Trophoblast cell (in vitro differentiated cells and primary cell): Measurements from ENCODE around the gene HES4.
"Not testable (repeated sequence)": the region's sequence is repeated elsewhere in the genome, so short reads cannot be mapped to it uniquely, and the experiment has no call there.

Experiments used
- DNase-seq, 2 donors: peaks; one replicate each; pipeline ENCODE4 v3.0.0-alpha.2; 2016
- H2AFZ ChIP-seq: 2 replicates; pipeline ENCODE4 v1.6.1; 2013; ENCODE audit warnings: low read length, moderate library complexity, mild to moderate bottlenecking; ENCODE audit not compliant: insufficient read depth, poor library complexity
- H2AK5ac ChIP-seq: 2 replicates; pipeline ENCODE4 v1.6.1; 2013; ENCODE audit warnings: mild to moderate bottlenecking, low read length
- H2BK120ac ChIP-seq: 2 replicates; pipeline ENCODE4 v1.6.1; 2013; ENCODE audit warnings: low read length, mild to moderate bottlenecking, moderate library complexity; ENCODE audit not compliant: insufficient read depth, poor library complexity
- H2BK12ac ChIP-seq: 2 replicates; pipeline ENCODE4 v1.6.1; 2013; ENCODE audit warnings: mild to moderate bottlenecking, low read length, moderate library complexity
- H2BK5ac ChIP-seq: 2 replicates; pipeline ENCODE4 v1.6.1; 2013; ENCODE audit warnings: low read length, low read depth, moderate library complexity, mild to moderate bottlenecking; ENCODE audit not compliant: poor library complexity
- H3K14ac ChIP-seq: 2 replicates; pipeline ENCODE4 v1.6.1; 2013; ENCODE audit warnings: mild to moderate bottlenecking, low read length
- H3K18ac ChIP-seq: 2 replicates; pipeline ENCODE4 v1.6.1; 2013; ENCODE audit warnings: mild to moderate bottlenecking, low read length
- H3K23ac ChIP-seq: 2 replicates; pipeline ENCODE4 v1.6.1; 2013; ENCODE audit warnings: low read length
- H3K27ac ChIP-seq: 2 replicates; pipeline ENCODE4 v1.5.1; 2013; ENCODE audit warnings: low read depth, mild to moderate bottlenecking, inconsistent platforms, low read length, moderate library complexity
- H3K27me3 ChIP-seq: 2 replicates; pipeline ENCODE4 v1.6.1; 2013; ENCODE audit warnings: inconsistent platforms, mild to moderate bottlenecking, low read length, moderate library complexity; ENCODE audit not compliant: insufficient read depth
- H3K36me3 ChIP-seq, 2 experiments: 1 replicate in 1 of 2; 2 replicates in 1 of 2; pipeline ENCODE4 v1.6.1; 2013; ENCODE audit warnings: low read length in 2 of 2, mild to moderate bottlenecking in 2 of 2, moderate library complexity in 1 of 2; ENCODE audit not compliant: insufficient read depth in 2 of 2, control insufficient read depth in 1 of 2
- H3K4ac ChIP-seq: 2 replicates; pipeline ENCODE4 v1.6.1; 2013; ENCODE audit warnings: low read depth, mild to moderate bottlenecking, low read length, moderate library complexity
- H3K4me1 ChIP-seq, 2 experiments: 1 replicate in 1 of 2; 2 replicates in 1 of 2; pipeline ENCODE4 v1.6.1; 2013; ENCODE audit warnings: low read length in 2 of 2, mild to moderate bottlenecking in 2 of 2, moderate library complexity in 1 of 2; ENCODE audit not compliant: insufficient read depth in 2 of 2, control insufficient read depth in 1 of 2
- H3K4me2 ChIP-seq: 2 replicates; pipeline ENCODE4 v1.6.1; 2013; ENCODE audit warnings: inconsistent platforms, mild to moderate bottlenecking, low read length, moderate library complexity
- H3K4me3 ChIP-seq: 2 replicates; pipeline ENCODE4 v1.5.1; 2013; ENCODE audit warnings: mild to moderate bottlenecking, low read depth, low read length, inconsistent platforms
- H3K79me1 ChIP-seq: one replicate; pipeline ENCODE4 v1.6.1; 2013; ENCODE audit warnings: low read length
- H3K79me2 ChIP-seq: 2 replicates; pipeline ENCODE4 v1.6.1; 2013; ENCODE audit warnings: low read length, mild to moderate bottlenecking; ENCODE audit not compliant: control insufficient read depth, insufficient read depth, poor library complexity
- H3K9ac ChIP-seq: 2 replicates; pipeline ENCODE4 v1.6.1; 2013; ENCODE audit warnings: mild to moderate bottlenecking, low read length
- H3K9me3 ChIP-seq: 2 replicates; pipeline ENCODE4 v1.6.1; 2013; ENCODE audit warnings: low read depth, mild to moderate bottlenecking, control low read depth, inconsistent platforms, low read length; ENCODE audit not compliant: insufficient read depth
- H4K12ac ChIP-seq: 2 replicates; pipeline ENCODE4 v1.6.1; 2013; ENCODE audit warnings: low read depth, mild to moderate bottlenecking, low read length, moderate library complexity
- H4K8ac ChIP-seq: 2 replicates; pipeline ENCODE4 v1.6.1; 2013; ENCODE audit warnings: low read depth, mild to moderate bottlenecking, low read length, moderate library complexity
- H4K91ac ChIP-seq: one replicate; pipeline ENCODE4 v1.6.1; 2013; ENCODE audit warnings: low read depth, mild to moderate bottlenecking, low read length, moderate library complexity
- WGBS: extraction: QIAGEN DNeasy Blood & Tissue Kit; methylation state at CpG from one replicate; pipeline ENCODE4 v1.1.7; 2013; ENCODE audit warnings: missing lambda C conversion rate; ENCODE audit not compliant: insufficient read length, insufficient coverage; ENCODE audit errors: extremely low coverage; 5-methylcytosine and 5-hydroxymethylcytosine counted together

HES4 gene

DNA sequence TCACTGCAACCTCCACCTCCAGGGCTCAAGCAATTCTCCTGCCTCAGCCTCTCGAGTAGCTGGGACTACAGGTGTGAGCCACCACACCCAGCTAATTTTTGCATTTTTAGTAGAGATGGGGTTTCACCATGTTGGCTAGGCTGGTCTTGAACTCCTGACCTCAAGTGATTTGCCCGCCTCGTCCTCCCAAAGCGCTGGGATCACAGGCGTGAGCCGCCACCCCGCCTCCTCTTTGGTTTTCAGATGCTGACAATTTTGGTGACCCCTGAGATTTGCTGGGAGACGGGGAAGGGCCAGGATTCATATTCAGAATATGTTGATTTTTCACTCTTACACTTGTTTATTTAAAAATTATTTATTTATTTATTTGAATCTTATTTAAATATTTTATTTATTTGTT is 10.2 kb upstream of the HES4 start:
- not testable (repeated sequence) for H2AFZ ChIP-seq, H2BK120ac ChIP-seq, H4K8ac ChIP-seq, H3K23ac ChIP-seq, H3K27me3 ChIP-seq, H3K9ac ChIP-seq, H3K9me3 ChIP-seq, H2BK12ac ChIP-seq, H2AK5ac ChIP-seq, H3K36me3 ChIP-seq, H3K4ac ChIP-seq, H3K18ac ChIP-seq, DNase-seq, H4K91ac ChIP-seq, H3K4me2 ChIP-seq, H3K79me2 ChIP-seq, H2BK5ac ChIP-seq, H3K27ac ChIP-seq, H3K4me3 ChIP-seq, H3K14ac ChIP-seq, H4K12ac ChIP-seq
- peaks cover 15% of the 10 kb centered on the region for H3K79me1 ChIP-seq
- H3K4me1 ChIP-seq: peaks cover 27 to 31% of the 10 kb centered on the region in 2 experiments
- no CpG with 5 or more reads among the region's 8 CpGs for WGBS

DNA sequence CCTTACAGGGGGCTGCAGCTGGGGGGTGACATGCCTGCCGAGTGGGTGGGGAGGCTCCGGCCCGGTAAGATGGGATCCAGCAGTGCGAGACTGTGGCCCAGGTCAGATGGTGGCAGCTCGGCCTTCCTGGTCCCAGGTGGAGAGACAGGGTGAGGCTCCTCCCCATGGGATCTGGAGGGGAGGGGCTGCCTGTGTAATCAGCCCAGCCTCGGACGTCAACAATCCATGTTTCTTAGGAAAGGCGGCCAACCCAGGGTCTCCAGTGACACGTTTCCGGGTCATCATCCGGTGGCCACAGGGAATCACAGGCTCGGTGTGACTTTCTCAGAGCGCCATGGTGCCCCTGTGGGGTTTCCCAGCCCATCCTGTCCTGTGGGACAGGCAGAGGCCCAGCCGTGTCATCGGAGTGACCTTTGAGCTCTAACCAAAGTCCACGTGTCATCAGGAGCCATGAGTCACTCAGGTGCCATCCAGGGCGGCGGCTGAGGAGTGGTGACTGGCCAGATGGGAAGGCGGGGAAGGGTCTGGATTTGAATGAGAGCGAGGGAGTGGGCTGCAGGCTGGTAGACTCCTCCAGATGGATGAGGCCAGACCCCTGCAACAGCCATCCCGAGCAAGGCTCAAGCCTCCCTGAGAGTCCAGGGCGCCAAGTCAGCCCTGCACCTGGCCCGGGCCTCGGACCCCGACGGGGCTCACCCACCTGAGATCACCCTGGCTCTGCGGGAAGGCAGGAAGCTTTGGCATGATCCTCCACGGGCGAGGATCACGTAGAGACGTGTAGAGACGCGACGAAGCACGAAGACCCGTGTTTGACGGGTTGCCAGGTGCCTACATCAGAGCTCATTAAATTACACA is 6.6 kb upstream of the HES4 start:
- Histone ChIP-seq H3K79me2 (no peaks in the 10 kb centered on the region), H3K23ac (no peak overlapping the region), H3K9ac (no peak overlapping the region), H3K27ac (no peak overlapping the region), H2BK120ac (peak overlapping the region; percentile 57), H3K4ac (no peak overlapping the region), H4K12ac (no peak overlapping the region), H2AK5ac (peak overlapping the region; percentile 40), H2BK12ac (peak overlapping the region; percentile 33), H3K4me2 (no peak overlapping the region), H3K4me3 (no peak overlapping the region), H2BK5ac (peak overlapping the region; percentile 6), H3K27me3 (no peaks in the 10 kb centered on the region), H3K14ac (peak overlapping the region; percentile 51), H2AFZ (peak overlapping the region; percentile 13), H4K8ac (peak overlapping the region; percentile 20), H3K9me3 (peaks cover 6% of the 10 kb centered on the region), H4K91ac (peak overlapping the region; percentile 59), H3K18ac (peak overlapping the region; percentile 57), H3K79me1 (peaks cover 13% of the 10 kb centered on the region), H3K4me1 (peaks cover 32 to 37% of the 10 kb centered on the region in 2 experiments), H3K36me3 (no peaks in the 10 kb centered on the region)
- peak; percentile 84 to 87 for DNase-seq
- no CpG with 5 or more reads among the region's 37 CpGs for WGBS

DNA sequence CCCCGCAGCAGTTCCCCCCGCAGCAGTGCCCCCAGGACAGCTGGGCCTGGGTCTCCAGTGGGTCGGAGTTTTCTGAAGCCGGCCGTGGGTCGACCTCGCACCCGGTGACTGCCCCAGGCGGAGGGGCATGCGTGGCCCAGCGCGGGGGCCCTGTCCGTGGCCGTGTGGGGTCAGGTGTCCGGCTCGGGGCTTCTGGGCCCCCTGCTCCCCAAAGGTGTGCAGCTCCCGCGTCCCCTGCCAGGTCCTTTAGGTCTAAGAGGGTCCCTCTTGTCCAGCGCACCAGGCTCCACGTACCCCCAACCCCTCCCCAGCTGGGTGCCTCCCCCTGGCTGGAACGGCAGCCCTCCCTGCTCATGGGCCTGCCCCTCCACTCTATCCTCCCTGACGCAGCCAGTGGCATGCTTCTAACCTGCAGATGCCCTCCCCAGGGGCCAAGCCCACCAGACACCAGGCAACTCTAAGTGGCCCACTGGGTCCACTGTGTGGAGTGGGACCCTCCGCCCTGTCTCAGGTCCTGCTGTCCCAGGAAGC is 5.9 kb upstream of the HES4 start:
- Histone ChIP-seq H4K91ac (peak overlapping the region; percentile 59), H2AFZ (no peak overlapping the region), H2BK120ac (peak overlapping the region; percentile 57), H3K23ac (no peak overlapping the region), H2AK5ac (peak overlapping the region; percentile 40), H3K79me1 (peaks cover 19% of the 10 kb centered on the region), H4K8ac (peak overlapping the region; percentile 20), H3K4ac (no peak overlapping the region), H3K79me2 (no peaks in the 10 kb centered on the region), H3K27ac (no peak overlapping the region), H3K14ac (peak overlapping the region; percentile 51), H3K9ac (no peak overlapping the region), H3K4me2 (no peak overlapping the region), H3K4me1 (peaks cover 36 to 44% of the 10 kb centered on the region in 2 experiments), H3K18ac (peak overlapping the region; percentile 57), H2BK12ac (peak overlapping the region; percentile 33), H2BK5ac (no peak overlapping the region), H4K12ac (no peak overlapping the region), H3K9me3 (peaks cover 4% of the 10 kb centered on the region), H3K27me3 (no peaks in the 10 kb centered on the region), H3K36me3 (no peaks in the 10 kb centered on the region), H3K4me3 (no peak overlapping the region)
- no CpG with 5 or more reads among the region's 23 CpGs for WGBS
- DNase-seq: no peak

DNA sequence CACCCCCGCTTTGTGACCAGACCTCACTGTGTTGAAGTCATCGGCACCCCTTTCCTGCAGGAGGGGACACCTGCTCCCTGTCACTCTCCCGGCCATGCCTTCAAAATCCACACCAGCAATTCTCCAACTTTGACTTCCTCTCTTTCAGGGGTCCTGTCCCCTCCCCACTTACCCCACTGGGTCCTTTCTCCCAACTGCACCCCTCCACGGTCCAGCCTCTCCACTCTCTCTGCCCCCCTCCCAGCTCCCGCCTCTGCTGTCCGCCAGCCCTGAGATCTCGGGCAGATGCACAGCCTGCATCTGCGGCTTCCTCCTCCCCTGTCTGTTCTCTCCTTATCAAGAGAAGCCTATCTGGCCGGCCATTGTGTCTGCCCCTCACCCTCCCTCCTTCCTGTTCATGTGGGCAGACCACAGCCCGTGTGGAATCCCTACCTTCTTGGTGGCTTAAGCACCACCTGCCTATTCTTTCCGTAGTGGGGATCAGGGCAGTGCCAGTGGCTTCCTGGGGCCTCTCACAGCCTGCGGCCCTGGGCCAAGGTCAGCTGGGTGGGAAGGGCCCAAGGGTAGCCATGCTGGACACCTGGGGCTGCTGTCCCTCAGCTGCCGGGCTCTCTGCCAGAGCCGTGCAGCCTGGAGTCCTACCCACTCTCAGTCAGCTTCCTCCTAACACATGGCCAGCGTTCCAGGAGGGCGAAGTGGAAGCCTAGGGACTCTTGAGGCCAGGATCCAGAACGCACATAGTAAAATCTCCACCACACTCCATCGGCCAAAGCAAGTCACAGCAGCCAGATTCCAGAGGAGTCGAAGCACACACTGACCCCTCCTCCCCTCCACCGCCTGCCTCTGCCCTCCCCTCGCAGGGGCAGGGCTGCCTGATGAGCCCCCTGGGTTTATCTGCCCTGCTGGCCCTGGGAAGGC is 5.1 kb upstream of the HES4 start:
- Histone ChIP-seq H3K27me3 (no peaks in the 10 kb centered on the region), H4K91ac (peak overlapping the region; percentile 59), H3K4me1 (peaks cover 36 to 49% of the 10 kb centered on the region in 2 experiments), H3K4me2 (no peak overlapping the region), H4K12ac (no peak overlapping the region), H3K79me1 (peaks cover 26% of the 10 kb centered on the region), H3K4me3 (no peak overlapping the region), H3K18ac (peak overlapping the region; percentile 47), H3K9me3 (peaks cover 4% of the 10 kb centered on the region), H3K36me3 (no peaks in the 10 kb centered on the region), H3K14ac (peak overlapping the region; percentile 62), H4K8ac (peak overlapping the region; percentile 12), H3K79me2 (peaks cover 3% of the 10 kb centered on the region), H3K27ac (peak overlapping the region; percentile 18), H3K23ac (no peak overlapping the region), H2BK5ac (no peak overlapping the region), H2AK5ac (peak overlapping the region; percentile 21), H2BK120ac (peak overlapping the region; percentile 3), H2BK12ac (peak overlapping the region; percentile 58), H3K4ac (no peak overlapping the region), H2AFZ (no peak overlapping the region), H3K9ac (no peak overlapping the region)
- WGBS: no CpG with 5 or more reads among the region's 21 CpGs
- DNase-seq: peak in 1 of 2 donors; percentile 53
